K562 (cell line): ENCODE measurements around the gene GMEB2. TPM values are rescaled to one million over a fixed set of nuclear protein-coding genes. Genes with fewer than 3 reads are reported as not detected.

Experiments used
- ARID3A ChIP-seq: IDR thresholded peaks from 2 replicates; pipeline ENCODE4 v1.6.1; 2012; ENCODE audit warnings: low read depth, low read length, improper control_type of control experiment, borderline replicate concordance
- BCOR ChIP-seq: fragments of 450-650 bp; IDR thresholded peaks from 2 replicates; pipeline ENCODE4 v1.6.1; 2016
- BDP1 ChIP-seq: IDR thresholded peaks from 3 replicates; pipeline ENCODE4 v1.6.1; 2011; ENCODE audit not compliant: insufficient read length, insufficient read depth
- EP300 ChIP-seq: IDR thresholded peaks from 2 replicates; pipeline ENCODE4 v1.6.1; 2012; ENCODE audit warnings: low read length, improper control_type of control experiment
- HINFP ChIP-seq: fragments of 450-650 bp; conservative IDR thresholded peaks from 2 replicates; pipeline ENCODE4 v1.6.1; 2016; ENCODE audit warnings: missing genetic modification characterization, low read depth, mild to moderate bottlenecking, control low read depth, missing compliant biosample characterization
- JUN ChIP-seq, 2 experiments: sonication (generic) in 1 of 2; formaldehyde crosslinking in 1 of 2; IDR thresholded peaks; 2 replicates each; pipeline versions ENCODE4 v1.6.1 to v1.8.0; 2012 to 2022; ENCODE audit warnings: borderline replicate concordance in 2 of 2, mild to moderate bottlenecking in 2 of 2, improper control_type of control experiment in 1 of 2, low read depth in 1 of 2, low read length in 1 of 2, missing genetic modification reagents in 1 of 2
- KDM5B ChIP-seq: fragments of 200-600 bp; sonication (generic); IDR thresholded peaks from 2 replicates; pipeline ENCODE4 v1.6.1; 2012; ENCODE audit warnings: low read depth, mild to moderate bottlenecking, moderate library complexity, low read length, control low read depth, inconsistent platforms; ENCODE audit not compliant: insufficient replicate concordance
- KLF1 ChIP-seq: fragments of 450-650 bp; IDR thresholded peaks from 2 replicates; pipeline ENCODE4 v1.6.1; 2016; ENCODE audit warnings: missing genetic modification characterization, missing compliant biosample characterization
- POLR2G ChIP-seq: fragments of 200-400 bp; formaldehyde crosslinking; IDR thresholded peaks from 2 replicates; pipeline ENCODE4 v1.6.1; 2017; ENCODE audit warnings: low read depth, mild to moderate bottlenecking, antibody characterized with exemption, low read length, moderate library complexity
- RB1 ChIP-seq: fragments of 450-650 bp; IDR thresholded peaks from 2 replicates; pipeline ENCODE4 v1.6.1; 2017; ENCODE audit warnings: low read depth, mild to moderate bottlenecking
- RFX1 ChIP-seq: fragments of 450-650 bp; IDR thresholded peaks from 2 replicates; pipeline ENCODE4 v1.6.1; 2016; ENCODE audit warnings: mild to moderate bottlenecking, moderate library complexity
- RHOXF2B ChIP-seq: fragments of 250-450 bp; sonication (Bioruptor Pico); conservative IDR thresholded peaks from 2 replicates; pipeline ENCODE4 v1.5.1; 2021
- RNF219 ChIP-seq: fragments of 250-450 bp; sonication (Bioruptor Pico); IDR thresholded peaks from 2 replicates; pipeline ENCODE4 v1.5.0; 2022; ENCODE audit warnings: mild to moderate bottlenecking
- SIRT6 ChIP-seq: IDR thresholded peaks from one replicate; pipeline ENCODE4 v1.6.1; 2012; ENCODE audit warnings: low read depth, mild to moderate bottlenecking, control low read depth, inconsistent platforms, low read length, moderate library complexity
- TCF7L2 ChIP-seq: fragments of 150-350 bp; IDR thresholded peaks from 2 replicates; pipeline ENCODE4 v1.6.1; 2016; ENCODE audit warnings: low read depth, mild to moderate bottlenecking, low read length, moderate library complexity
- ZBTB9 ChIP-seq: fragments of 450-650 bp; formaldehyde crosslinking; IDR thresholded peaks from 2 replicates; pipeline ENCODE4 v1.4.0; 2020; ENCODE audit warnings: mild to moderate bottlenecking, moderate library complexity
- ZNF324 ChIP-seq: fragments of 250-450 bp; sonication (Bioruptor Pico); IDR thresholded peaks from 2 replicates; pipeline ENCODE4 v1.4.0; 2020; ENCODE audit warnings: mild to moderate bottlenecking
- ZNF586 ChIP-seq: fragments of 450-650 bp; formaldehyde crosslinking; conservative IDR thresholded peaks from 2 replicates; pipeline ENCODE4 v1.4.0; 2020; ENCODE audit warnings: mild to moderate bottlenecking, moderate library complexity
- polyA plus RNA-seq, 8 experiments: library from polyadenylated mRNA; depleted of rRNA in 4 of 8; stranded (reverse) in 5 of 8; unstranded in 3 of 8; fragments of >200 nt; fragmentation: Nextera tagmentation in 2 of 8; fragmentation: Illumina TruSeq in 1 of 8; extraction: Ambion mirVana in 2 of 8; extraction: Trizol in 1 of 8; gene quantifications; 2 replicates each; pipeline versions ENCODE4 v1.2.1 to v1.2.3, GENCODE V29; 2011 to 2014; ENCODE audit warnings: inconsistent platforms in 1 of 8, missing spikeins in 1 of 8
- total RNA-seq, 7 experiments: library from RNA; depleted of rRNA in 6 of 7; stranded (reverse); fragments of >200 nt in 6 of 7; fragmentation: Illumina TruSeq in 2 of 7; extraction: Trizol in 2 of 7; gene quantifications; 2 replicates each; pipeline versions ENCODE4 v1.2.1 to v1.2.3, GENCODE V29; 2011 to 2021; ENCODE audit warnings: low replicate concordance in 1 of 7

The GMEB2 gene
- total and polyA plus RNA-seq, 9 of the 15 experiments (the other 6 are each of a cell fraction or from before 2014, with no cell fraction given) = 0.03 to 13.9 (median 6.3) TPM

- TF ChIP-seq ARID3A (no peak), ZNF586 (CRISPR knock-in tag) (no peak), JUN (IDR thresholded peaks at IDR 0.05; ENCODE audit: borderline replicate concordance, low read depth, low read length) (no peak), JUN (CRISPR knock-in tag; IDR thresholded peaks at IDR 0.05; ENCODE audit: borderline replicate concordance) (peak; percentile 30; the same call in 1 of the 2 replicates), KLF1 (tag) (no peak), TCF7L2 (no peak), RHOXF2B (CRISPR knock-in tag) (no peak), RNF219 (CRISPR knock-in tag) (no peak), RFX1 (no peak), RB1 (peak; percentile 84), HINFP (tag) (no peak), KDM5B (peak; percentile 63), ZNF324 (CRISPR knock-in tag) (no peak), EP300 (no peak), POLR2G (peak; percentile 87), BCOR (no peak), BDP1 (no peak), SIRT6 (no peak), ZBTB9 (peak; percentile 71; the same call in 1 of the 2 replicates)
These were observed 339 bp upstream of the GMEB2 start (continued) for GRCh38 chr20:63627129-63627750.
